Astrocyte (in vitro differentiated cells and primary cell): Measurements from ENCODE around the gene DHCR7.

Source experiments
- CTCF ChIP-seq: IDR thresholded peaks from 2 replicates; pipeline ENCODE4 v1.5.1; 2011; ENCODE audit warnings: low read depth, mild to moderate bottlenecking, inconsistent platforms, low read length, moderate library complexity; ENCODE audit not compliant: insufficient read depth
- EZH2 ChIP-seq: IDR thresholded peaks from 2 replicates; pipeline ENCODE4 v1.6.1; 2012; ENCODE audit warnings: mild to moderate bottlenecking, low read length, inconsistent platforms; ENCODE audit not compliant: insufficient read depth

GRCh38 chr11:71442123-71442522 lies 6.1 kb downstream of the DHCR7 start:
- TF ChIP-seq CTCF (no peak), EZH2 (no peak)
